Measurements from ENCODE around the gene UVRAG. TPM values are rescaled to one million over a fixed set of nuclear protein-coding genes. Genes with fewer than 3 reads are reported as not detected.

UVRAG gene
- total RNA-seq, 1 donor from 2014 or later, result 34.0 TPM

- Histone ChIP-seq H3K9ac (no peak overlapping the region), H3K79me2 (ENCODE audit: low read depth) (no peaks in the 10 kb centered on the region), H3K9me3 (ENCODE audit: low read depth) (no peaks in the 10 kb centered on the region), H3K36me3 (no peaks in the 10 kb centered on the region), H2AFZ (replicated peaks) (no peak overlapping the region), H3K27ac (no peak overlapping the region), H3K27me3 (no peaks in the 10 kb centered on the region), H3K4me3 (no peak overlapping the region), H3K4me1 (peaks cover 5% of the 10 kb centered on the region), H3K4me2 (no peak overlapping the region), H4K20me1 (ENCODE audit: low read depth) (no peaks in the 10 kb centered on the region), H3F3A (ENCODE audit: low read depth) (no peaks in the 10 kb centered on the region)
- DNase-seq (ENCODE audit: low spot score), result no peak
- Mint-ChIP-seq H3K36me3 (no peaks in the 10 kb centered on the region), H3K9me3 (no peaks in the 10 kb centered on the region), H3K4me3 (no peak overlapping the region), H3K27ac (no peak overlapping the region), H3K27me3 (ENCODE audit: insufficient read depth, low read depth) (peaks cover 12% of the 10 kb centered on the region), H3K4me1 (peaks cover 30% of the 10 kb centered on the region)
- TF ChIP-seq EZH2phosphoT487 (IDR thresholded peaks at IDR 0.05) (no peak), EZH2 (IDR thresholded peaks at IDR 0.05) (no peak)
- TF ChIP-seq, protein P1, sequence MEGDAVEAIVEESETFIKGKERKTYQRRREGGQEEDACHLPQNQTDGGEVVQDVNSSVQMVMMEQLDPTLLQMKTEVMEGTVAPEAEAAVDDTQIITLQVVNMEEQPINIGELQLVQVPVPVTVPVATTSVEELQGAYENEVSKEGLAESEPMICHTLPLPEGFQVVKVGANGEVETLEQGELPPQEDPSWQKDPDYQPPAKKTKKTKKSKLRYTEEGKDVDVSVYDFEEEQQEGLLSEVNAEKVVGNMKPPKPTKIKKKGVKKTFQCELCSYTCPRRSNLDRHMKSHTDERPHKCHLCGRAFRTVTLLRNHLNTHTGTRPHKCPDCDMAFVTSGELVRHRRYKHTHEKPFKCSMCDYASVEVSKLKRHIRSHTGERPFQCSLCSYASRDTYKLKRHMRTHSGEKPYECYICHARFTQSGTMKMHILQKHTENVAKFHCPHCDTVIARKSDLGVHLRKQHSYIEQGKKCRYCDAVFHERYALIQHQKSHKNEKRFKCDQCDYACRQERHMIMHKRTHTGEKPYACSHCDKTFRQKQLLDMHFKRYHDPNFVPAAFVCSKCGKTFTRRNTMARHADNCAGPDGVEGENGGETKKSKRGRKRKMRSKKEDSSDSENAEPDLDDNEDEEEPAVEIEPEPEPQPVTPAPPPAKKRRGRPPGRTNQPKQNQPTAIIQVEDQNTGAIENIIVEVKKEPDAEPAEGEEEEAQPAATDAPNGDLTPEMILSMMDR (IDR thresholded peaks at IDR 0.05), result no peak
Measured at GRCh38 chr11:76181371-76181770, 366.4 kb downstream of the UVRAG start.

- no peaks in the 10 kb centered on the region for H3K9me3 Mint-ChIP-seq
- no peak overlapping the region for H3K4me2 ChIP-seq
Measured at GRCh38 chr11:76184551-76184993, 369.6 kb downstream of the UVRAG start.

GRCh38 chr11:76185511-76185910, 370.5 kb downstream of the UVRAG start:
- Mint-ChIP-seq H3K27ac (peak overlapping the region; percentile 92), H3K27me3 (ENCODE audit: insufficient read depth, low read depth) (peaks cover 13% of the 10 kb centered on the region), H3K36me3 (no peaks in the 10 kb centered on the region), H3K4me1 (peaks cover 35% of the 10 kb centered on the region), H3K9me3 (no peaks in the 10 kb centered on the region), H3K4me3 (no peak overlapping the region)
- Histone ChIP-seq H3K27ac (no peak overlapping the region), H2AFZ (replicated peaks) (no peak overlapping the region), H3F3A (ENCODE audit: low read depth) (no peaks in the 10 kb centered on the region), H3K9me3 (ENCODE audit: low read depth) (no peaks in the 10 kb centered on the region), H3K9ac (no peak overlapping the region), H3K4me2 (no peak overlapping the region), H3K79me2 (ENCODE audit: low read depth) (no peaks in the 10 kb centered on the region), H3K27me3 (no peaks in the 10 kb centered on the region), H3K36me3 (no peaks in the 10 kb centered on the region), H4K20me1 (ENCODE audit: low read depth) (no peaks in the 10 kb centered on the region), H3K4me1 (no peaks in the 10 kb centered on the region), H3K4me3 (no peak overlapping the region)
- no peak for DNase-seq (ENCODE audit: low spot score)
- TF ChIP-seq, protein P1 (IDR thresholded peaks at IDR 0.05), result no peak
- TF ChIP-seq EZH2phosphoT487 (IDR thresholded peaks at IDR 0.05) (no peak), EZH2 (IDR thresholded peaks at IDR 0.05) (no peak)

More at GRCh38 chr11:76184551-76184993, 369.6 kb downstream of the UVRAG start:
- H3K36me3 ChIP-seq, result no peaks in the 10 kb centered on the region
- H3K4me3 ChIP-seq, result no peak overlapping the region
- no peak overlapping the region for H3K9ac ChIP-seq
- no peaks in the 10 kb centered on the region for H3F3A ChIP-seq (ENCODE audit: low read depth)
- H3K79me2 ChIP-seq (ENCODE audit: low read depth), result no peaks in the 10 kb centered on the region
- peaks cover 13% of the 10 kb centered on the region for H3K27me3 Mint-ChIP-seq (ENCODE audit: insufficient read depth, low read depth)
- no peaks in the 10 kb centered on the region for H3K36me3 Mint-ChIP-seq
- H3K27me3 ChIP-seq, result no peaks in the 10 kb centered on the region
- H4K20me1 ChIP-seq (ENCODE audit: low read depth), result no peaks in the 10 kb centered on the region
- H3K4me3 Mint-ChIP-seq, result no peak overlapping the region
- DNase-seq (ENCODE audit: low spot score), result no peak
- H3K4me1 Mint-ChIP-seq, result peaks cover 34% of the 10 kb centered on the region
- no peak overlapping the region for H3K27ac ChIP-seq
- H3K4me1 ChIP-seq, result no peaks in the 10 kb centered on the region
- peak overlapping the region; percentile 57 for H3K27ac Mint-ChIP-seq
- TF ChIP-seq EZH2 (IDR thresholded peaks at IDR 0.05), result no peak
- no peak for TF ChIP-seq EZH2phosphoT487 (IDR thresholded peaks at IDR 0.05)
- TF ChIP-seq, protein P1 (IDR thresholded peaks at IDR 0.05), result no peak
- no peaks in the 10 kb centered on the region for H3K9me3 ChIP-seq (ENCODE audit: low read depth)
- peak overlapping the region; percentile 19 for H2AFZ ChIP-seq (replicated peaks)

All from neural progenitor cell (in vitro differentiated cells).